ENCODE results near the gene GATAD2B.
"Not testable (repeated sequence)": the region's sequence is repeated elsewhere in the genome, so short reads cannot be mapped to it uniquely, and the experiment has no call there.

Gene GATAD2B

GRCh38 chr1:153886127-153886526, 36.6 kb downstream of the GATAD2B start:
- no peak for DNase-seq (ENCODE audit: low spot score)

GRCh38 chr1:153883223-153883622, 39.5 kb downstream of the GATAD2B start:
- no peak for DNase-seq (ENCODE audit: low spot score)

- DNase-seq (ENCODE audit: low spot score) = no peak
Measured at GRCh38 chr1:153882296-153882912, 40.4 kb downstream of the GATAD2B start.

DNA sequence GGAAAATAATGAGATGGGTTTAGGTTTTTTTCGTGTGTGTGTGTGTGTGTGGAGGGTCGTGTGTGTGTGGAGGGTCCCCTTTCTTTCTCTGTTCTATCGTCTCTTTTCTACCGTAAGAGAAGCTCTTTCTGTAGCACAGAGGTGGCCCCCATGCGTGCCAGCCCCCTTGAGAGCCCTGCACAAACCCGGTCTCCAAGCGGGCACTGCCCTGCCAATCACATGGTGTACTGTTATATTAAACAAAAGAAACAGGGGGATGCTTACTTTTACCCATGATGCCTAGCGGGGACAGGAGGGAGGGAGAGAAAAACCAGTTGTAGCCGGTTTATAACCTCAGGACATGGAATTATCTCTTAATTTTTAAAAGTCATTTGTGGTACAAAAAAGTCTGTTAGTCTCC, 41.0 kb downstream of the GATAD2B start:
- no peak for DNase-seq (ENCODE audit: low spot score)

DNA sequence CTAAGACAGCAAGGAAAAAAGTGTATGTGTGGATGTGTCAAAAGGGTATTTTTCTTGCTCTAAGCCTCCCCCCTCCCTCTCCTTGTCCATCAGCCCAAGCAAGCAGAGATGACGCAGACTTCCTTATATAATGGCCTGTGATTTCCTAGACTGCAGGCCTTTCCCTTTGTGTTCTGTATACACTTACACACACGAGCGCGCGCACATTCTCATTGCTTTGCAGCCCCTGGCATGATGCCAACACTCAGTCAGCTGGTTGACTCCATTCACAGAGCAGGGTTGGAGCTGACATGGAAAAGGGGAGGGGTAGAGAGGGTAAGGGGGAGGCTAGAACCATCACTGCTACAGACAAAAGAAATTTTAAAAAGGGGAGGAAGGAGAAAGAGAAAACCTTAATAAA, 41.8 kb downstream of the GATAD2B start:
- DNase-seq (ENCODE audit: low spot score) = peak; percentile 15

DNA sequence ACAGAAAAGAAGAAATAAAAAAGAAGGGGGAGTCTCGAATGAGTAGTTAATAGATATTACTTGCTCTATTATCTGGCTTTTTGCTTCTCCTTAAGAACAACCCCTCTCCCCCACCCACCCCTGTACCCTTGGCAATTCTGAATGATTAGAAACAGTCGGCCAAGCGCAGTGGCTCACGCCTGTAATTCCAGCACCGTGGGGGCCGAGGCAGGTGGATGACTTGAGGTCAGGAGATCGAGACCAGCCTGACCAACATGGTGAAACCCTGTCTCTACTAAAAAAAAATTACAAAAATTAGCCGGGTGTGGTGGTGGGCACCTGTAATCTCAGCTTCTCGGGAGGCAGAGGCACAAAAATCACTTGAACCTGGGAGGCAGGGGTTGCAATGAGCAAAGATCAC, 42.7 kb downstream of the GATAD2B start:
- no peak for DNase-seq (ENCODE audit: low spot score)

DNA sequence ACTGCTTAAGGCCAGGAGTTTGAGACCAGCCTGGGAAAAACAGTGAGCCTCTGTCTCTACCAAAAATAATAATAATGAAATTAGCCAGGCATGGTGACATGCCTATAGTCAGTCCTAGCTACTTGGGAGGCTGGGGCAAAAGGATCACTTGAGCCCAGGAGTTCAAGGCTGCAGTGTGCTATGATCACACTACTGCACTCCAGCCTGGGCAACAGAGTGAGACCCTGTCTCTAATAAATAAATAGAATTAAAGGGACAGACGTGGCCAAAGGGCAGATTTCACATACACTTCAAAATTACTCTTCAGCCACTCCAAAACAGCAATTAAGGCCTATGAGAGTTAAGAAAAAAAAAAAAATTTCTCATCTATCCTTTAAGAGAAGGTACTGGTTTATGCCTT, 45.7 kb downstream of the GATAD2B start:
- no peak for DNase-seq (ENCODE audit: low spot score)

GRCh38 chr1:153872934-153873333, 49.8 kb downstream of the GATAD2B start:
- DNase-seq (ENCODE audit: low spot score) = no peak

- DNase-seq (ENCODE audit: low spot score) = no peak
Measured at GRCh38 chr1:153872331-153872730, 50.4 kb downstream of the GATAD2B start.

DNA sequence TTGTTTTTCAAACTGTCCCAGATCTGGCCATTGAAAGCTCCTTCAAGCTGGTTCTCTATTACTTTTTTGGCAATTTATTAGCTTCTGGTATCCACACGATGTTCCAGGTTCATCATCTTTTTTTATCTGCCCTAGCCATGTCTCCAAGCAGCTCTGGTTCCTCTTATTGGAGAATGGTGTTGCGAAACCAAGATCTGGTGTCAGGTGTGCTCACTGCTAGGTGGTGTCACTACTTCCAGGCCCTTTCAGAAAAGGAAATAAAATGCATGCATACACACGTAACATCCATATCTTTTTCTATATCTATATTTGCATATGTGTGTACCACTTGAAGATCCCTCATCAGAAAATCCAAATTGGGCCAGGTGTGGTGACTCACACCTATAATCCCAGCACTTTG, 53.3 kb downstream of the GATAD2B start:
- no peak for DNase-seq (ENCODE audit: low spot score)

DNA sequence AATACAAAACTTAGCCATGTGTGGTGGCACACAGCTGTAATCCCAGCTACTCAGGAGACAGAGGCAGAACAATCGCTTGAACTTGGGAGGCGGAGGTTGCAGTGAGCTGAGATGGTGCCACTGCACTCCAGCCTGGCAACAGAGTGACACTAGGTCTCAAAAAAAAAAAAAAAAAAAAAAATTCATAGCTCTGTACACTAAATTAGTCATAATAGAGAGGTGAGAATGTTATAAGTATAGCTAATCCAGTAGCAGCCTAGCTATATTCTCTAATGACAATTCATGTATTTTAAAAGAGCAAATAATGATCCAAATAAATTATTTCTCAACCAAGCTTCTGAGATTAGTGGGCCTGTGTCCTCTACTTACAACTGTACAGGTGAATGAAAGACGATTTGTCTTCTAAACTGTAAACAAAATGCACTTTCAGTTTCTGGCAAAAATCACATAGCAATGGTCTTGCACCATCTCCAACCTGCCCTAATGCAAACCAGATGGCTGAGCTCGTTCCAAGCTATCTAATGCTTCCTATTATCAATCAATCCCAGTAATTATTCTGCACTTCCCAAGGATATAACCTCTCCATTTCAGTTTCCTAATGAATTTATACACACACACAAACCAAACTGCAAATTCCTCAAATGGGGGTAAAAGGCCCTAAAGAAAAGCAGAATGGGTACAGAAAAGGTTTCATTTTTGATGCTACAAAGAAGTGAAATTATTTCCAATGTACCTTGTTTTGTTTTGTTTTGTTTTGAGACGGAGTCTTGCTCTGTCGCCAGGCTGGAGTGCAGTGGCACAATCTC, 56.5 kb downstream of the GATAD2B start:
- no peak for DNase-seq (ENCODE audit: low spot score)

DNA sequence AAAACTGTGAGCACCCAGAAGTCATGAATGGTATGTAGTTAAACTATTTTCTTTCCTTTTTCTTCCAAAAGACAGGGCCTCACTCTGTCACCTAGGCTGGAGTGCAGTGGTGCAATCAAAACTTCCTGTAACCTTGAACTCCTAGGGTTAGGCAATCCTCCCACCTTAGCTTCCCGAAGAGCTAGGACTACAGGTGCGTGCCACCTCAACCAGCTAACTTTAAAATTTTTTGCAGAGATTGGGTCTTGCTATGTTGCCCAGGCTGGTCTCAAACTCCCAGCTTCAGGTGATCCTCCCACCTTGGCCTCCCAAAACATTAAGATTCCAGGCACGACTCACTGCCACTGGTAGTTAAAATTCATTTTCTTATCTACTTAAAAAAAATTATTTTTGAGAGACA, 62.5 kb downstream of the GATAD2B start:
- DNase-seq (ENCODE audit: low spot score) = no peak

GRCh38 chr1:153857505-153857904, 65.3 kb downstream of the GATAD2B start:
- no peak for DNase-seq (ENCODE audit: low spot score)

GRCh38 chr1:153856763-153857162, 66.0 kb downstream of the GATAD2B start:
- DNase-seq (ENCODE audit: low spot score) = no peak

GRCh38 chr1:153852170-153852569, 70.6 kb downstream of the GATAD2B start:
- DNase-seq (ENCODE audit: low spot score) = no peak

DNA sequence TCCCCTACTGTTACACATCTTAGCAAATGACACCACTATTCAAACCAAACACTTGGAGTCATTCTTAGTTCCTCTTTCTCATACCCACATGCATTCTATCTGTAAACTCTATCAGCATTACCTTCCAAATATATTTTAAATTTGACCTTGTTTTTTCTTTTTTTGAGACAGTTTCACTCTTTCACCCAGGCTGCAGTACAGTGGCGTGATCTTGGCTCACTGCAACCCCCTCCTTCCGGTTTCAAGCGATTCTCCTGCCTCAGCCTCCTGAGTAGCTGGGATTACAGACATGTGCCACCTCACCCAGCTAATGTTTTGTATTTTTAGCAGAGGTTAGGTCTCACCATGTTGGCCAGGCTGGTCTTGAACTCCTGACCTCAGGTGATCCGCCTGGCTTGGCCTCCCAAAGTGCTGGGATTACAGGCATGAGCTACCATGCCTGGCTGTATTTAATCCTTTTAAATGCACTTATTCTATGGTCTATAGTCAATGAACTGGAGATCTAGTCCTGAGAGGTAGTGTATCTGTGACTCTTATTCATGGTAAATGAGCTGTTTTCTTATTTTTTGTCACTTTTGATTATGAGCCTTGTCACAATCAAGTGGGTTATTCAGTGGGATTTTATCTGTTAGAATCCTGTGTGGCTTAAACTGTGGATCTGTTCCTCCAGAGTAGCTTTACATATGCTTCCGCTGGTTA, 73.1 kb downstream of the GATAD2B start:
- no peak for DNase-seq (ENCODE audit: low spot score)

DNA sequence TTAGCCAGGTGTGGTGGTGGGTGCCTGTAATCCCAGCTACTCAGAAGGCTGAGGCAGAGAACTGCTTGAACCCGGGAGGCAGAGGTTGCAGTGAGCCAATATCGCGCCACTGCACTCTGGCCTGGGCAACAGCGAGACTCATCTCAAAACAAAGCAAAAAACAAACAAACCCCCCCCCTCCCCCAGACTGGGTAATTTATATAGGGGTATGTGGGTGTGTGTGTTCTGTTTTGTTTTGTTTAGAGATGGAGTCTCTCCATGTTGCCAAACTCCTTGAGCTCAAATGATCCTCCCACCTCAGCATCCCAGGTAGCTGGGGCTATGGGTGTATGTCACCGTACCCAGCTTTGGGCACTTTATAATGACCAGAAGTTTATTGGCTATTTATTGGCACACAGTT, 74.0 kb downstream of the GATAD2B start:
- DNase-seq (ENCODE audit: low spot score) = no peak

DNA sequence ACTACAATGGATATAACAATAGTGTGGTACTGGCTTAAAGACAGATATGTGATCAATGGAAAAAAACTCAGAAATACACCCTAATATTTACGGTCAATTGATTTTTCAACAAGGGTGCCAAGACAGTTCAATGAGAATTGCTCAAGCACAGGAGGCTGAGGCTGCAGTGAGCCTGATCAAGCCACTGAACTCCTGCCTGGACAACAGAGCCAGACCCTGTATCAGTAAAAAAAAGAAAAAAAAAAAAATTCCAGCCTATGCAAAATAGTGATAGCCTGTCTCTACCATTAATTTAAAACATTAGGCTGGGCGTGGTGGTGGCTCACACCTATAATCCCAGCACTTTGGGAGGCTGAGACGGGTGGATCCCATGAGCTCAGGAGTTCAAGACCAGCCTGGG, 77.6 kb downstream of the GATAD2B start:
- no peak for DNase-seq (ENCODE audit: low spot score)

- DNase-seq (ENCODE audit: low spot score) = not testable (repeated sequence)
Measured at GRCh38 chr1:153844349-153844748, 78.4 kb downstream of the GATAD2B start.

DNA sequence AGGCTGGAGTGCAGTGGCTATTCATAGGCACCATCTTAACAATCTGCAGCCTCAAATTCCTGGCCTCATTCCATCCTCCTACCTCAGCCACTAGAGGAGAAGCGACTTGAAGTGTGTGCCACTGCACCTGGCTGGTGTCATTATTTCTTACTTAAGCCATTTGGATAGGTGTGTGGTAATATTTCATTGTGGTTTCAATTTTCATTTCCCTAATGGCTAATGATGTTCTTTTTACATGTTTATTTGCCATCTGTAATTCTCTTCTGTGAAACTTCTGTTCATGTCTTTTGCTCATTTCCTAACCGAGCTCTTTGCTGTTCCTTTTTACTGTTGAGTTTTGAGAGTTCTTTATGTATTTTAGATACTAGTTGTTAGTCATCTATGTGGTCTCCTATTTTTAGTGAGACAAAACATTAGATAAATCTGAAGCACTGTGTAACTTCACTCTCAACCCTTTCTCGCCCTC, 80.7 kb downstream of the GATAD2B start:
- DNase-seq (ENCODE audit: low spot score) = no peak

GRCh38 chr1:153841463-153841994, 81.2 kb downstream of the GATAD2B start:
- no peak for DNase-seq (ENCODE audit: low spot score)

- not testable (repeated sequence) for DNase-seq (ENCODE audit: low spot score)
Measured at GRCh38 chr1:153840774-153841173, 82.0 kb downstream of the GATAD2B start.

DNA sequence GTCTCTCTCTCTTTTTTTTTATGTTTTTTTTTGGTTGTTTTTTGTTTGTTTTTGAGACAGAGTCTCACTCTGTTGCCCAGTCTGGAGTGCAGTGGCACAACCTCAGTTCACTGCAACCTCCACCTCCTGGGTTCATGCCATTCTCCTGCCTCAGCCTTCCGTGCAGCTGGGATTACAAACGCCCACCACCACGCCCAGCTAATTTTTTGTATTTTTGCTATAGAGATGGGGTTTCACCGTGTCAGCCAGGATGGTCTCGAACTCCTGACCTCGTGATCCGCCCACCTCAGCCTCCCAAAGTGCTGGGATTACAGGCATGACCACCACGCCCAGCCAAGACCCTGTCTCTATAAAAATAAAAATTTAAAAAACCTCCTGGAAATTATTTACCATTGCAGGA, 88.8 kb downstream of the GATAD2B start:
- DNase-seq (ENCODE audit: low spot score) = not testable (repeated sequence)

All from CD4-positive, alpha-beta T cell treated with Interleukin-2 at 100 ng/mL for 4 hours (primary cell).